Measurements from ENCODE around the gene MRPL19.

MRPL19 gene

GRCh38 chr2:75612862-75613243, 33.7 kb upstream of the MRPL19 start:
- no peak for TF ChIP-seq CTCF (IDR thresholded peaks at IDR 0.05; ENCODE audit: borderline replicate concordance, control extremely low read depth, extremely low read depth, insufficient read depth, missing control alignments)
- no peak for DNase-seq (ENCODE audit: low spot score)
- in situ Hi-C loops (cut with MboI; ENCODE audit: low sequenced_read_pairs, unreplicated experiment), result loop anchor here (10.0 to 25.0 kb wide), 2 partner anchors 558 to 701 kb away; no protein-coding TSS in a partner anchor

DNA sequence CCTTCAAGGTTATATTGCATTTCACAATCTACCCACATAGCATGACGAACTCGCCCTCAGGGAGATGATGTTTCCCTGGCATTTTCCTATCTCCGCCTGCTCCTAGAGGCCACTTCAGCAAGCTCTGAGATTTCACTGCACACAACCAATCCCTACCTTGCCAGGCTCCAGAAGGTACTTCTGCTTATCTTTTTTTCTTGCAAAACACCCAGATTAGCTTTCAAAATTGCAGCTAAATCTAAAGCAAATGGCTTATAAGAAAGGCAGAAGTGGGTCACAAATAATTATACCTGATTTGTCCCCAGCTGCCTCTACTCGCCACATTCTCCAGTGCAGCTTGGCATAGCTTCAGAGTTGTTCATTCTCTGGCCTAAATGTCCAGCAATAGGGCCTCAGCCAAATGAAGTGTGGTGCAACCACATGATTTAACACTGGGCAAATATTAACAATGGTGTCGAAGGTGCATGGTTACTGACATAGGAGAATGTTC, 32.4 kb upstream of the MRPL19 start:
- in situ Hi-C loops (cut with MboI; ENCODE audit: low sequenced_read_pairs, unreplicated experiment), result loop anchor here (10.0 to 25.0 kb wide), 2 partner anchors 559 to 702 kb away; no protein-coding TSS in a partner anchor
- no peak for TF ChIP-seq CTCF (IDR thresholded peaks at IDR 0.05; ENCODE audit: borderline replicate concordance, control extremely low read depth, extremely low read depth, insufficient read depth, missing control alignments)
- DNase-seq (ENCODE audit: low spot score), result no peak

- no peak for TF ChIP-seq CTCF (IDR thresholded peaks at IDR 0.05; ENCODE audit: borderline replicate concordance, control extremely low read depth, extremely low read depth, insufficient read depth, missing control alignments)
- in situ Hi-C loops (cut with MboI; ENCODE audit: low sequenced_read_pairs, unreplicated experiment), result loop anchor here (10.0 to 25.0 kb wide), 2 partner anchors 562 to 704 kb away; no protein-coding TSS in a partner anchor
- no peak for DNase-seq (ENCODE audit: low spot score)
Measured at GRCh38 chr2:75616406-75616805, 30.2 kb upstream of the MRPL19 start.

- no peak for DNase-seq (ENCODE audit: low spot score)
- no peak for TF ChIP-seq CTCF (IDR thresholded peaks at IDR 0.05; ENCODE audit: borderline replicate concordance, control extremely low read depth, extremely low read depth, insufficient read depth, missing control alignments)
- in situ Hi-C loops (cut with MboI; ENCODE audit: low sequenced_read_pairs, unreplicated experiment), result loop anchor here (10.0 to 25.0 kb wide), 2 partner anchors 562 to 705 kb away; no protein-coding TSS in a partner anchor
Measured at GRCh38 chr2:75616933-75617332, 29.6 kb upstream of the MRPL19 start.

DNA sequence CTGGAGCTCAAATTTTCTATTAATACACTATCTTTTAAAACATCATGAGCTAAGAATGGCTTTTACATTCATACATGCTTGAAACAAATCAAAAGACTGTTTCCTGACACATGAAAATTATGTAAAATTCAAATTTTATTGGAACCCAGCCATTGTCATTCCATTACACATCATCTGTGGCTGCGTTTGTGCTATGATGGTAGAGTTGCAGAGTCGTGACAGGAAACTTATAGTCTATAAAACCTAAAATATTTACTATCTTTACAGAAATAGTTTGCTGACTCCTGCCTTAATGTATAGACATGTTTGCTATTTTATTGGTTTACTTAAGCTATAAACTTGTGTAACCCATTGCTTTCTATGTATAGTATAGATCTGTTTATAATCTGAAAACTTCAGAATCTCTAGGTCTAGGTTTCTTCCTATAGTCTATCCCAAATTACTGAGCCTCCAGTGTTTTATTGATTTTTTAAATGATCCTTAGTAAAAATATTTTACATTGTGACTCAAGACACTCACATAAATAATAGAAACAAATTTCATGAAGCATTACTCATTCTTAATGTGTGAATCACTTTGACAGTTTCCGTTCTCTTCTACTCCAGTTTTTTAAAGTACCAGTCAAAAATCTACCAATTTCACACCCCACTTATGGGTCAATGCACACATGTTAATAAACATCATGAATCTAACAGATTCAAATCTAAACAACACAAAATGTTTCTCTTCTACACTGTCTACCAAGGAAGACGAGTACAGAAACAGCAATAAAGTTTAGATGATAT, 26.4 kb upstream of the MRPL19 start:
- in situ Hi-C loops (cut with MboI; ENCODE audit: low sequenced_read_pairs, unreplicated experiment), result loop anchor here (10.0 to 25.0 kb wide), 2 partner anchors 565 to 708 kb away; no protein-coding TSS in a partner anchor
- DNase-seq (ENCODE audit: low spot score), result no peak
- TF ChIP-seq CTCF (IDR thresholded peaks at IDR 0.05; ENCODE audit: borderline replicate concordance, control extremely low read depth, extremely low read depth, insufficient read depth, missing control alignments), result no peak

- TF ChIP-seq CTCF (IDR thresholded peaks at IDR 0.05; ENCODE audit: borderline replicate concordance, control extremely low read depth, extremely low read depth, insufficient read depth, missing control alignments), result no peak
- in situ Hi-C loops (cut with MboI; ENCODE audit: low sequenced_read_pairs, unreplicated experiment), result loop anchor here (25.0 kb wide), 1 partner anchor 709 kb away; no protein-coding TSS in a partner anchor
- no peak for DNase-seq (ENCODE audit: low spot score)
Measured at GRCh38 chr2:75621228-75621627, 25.4 kb upstream of the MRPL19 start.
